ENCODE data around the gene TNRC18.

TNRC18 gene

DNA sequence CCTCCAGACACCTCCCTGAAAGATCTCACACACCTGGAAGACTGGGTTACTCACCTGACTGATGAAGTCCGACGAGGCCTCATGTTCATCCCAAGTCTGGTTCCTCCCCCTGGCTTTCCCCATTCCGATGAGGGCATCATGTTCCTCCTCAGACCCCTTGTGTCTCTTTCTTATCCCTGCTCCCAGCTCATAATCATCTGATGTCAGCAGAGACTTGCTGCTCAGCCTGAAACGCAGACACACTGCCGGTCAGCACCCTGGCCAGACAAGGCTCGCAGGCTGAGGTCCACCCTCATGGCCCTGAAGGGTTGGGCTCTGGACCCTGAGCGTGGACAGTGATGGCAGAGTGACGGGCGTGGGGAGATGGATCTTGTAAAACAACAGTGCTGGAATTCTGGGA is 64.3 kb downstream of the TNRC18 start:
- DNase-seq (ENCODE audit: insufficient read length, low spot score): no peak
- no peak for FAIRE-seq
- TF ChIP-seq PAX5 (IDR thresholded peaks at IDR 0.05; ENCODE audit: insufficient read depth, low read length, severe bottlenecking) (no peak), SPI1 (IDR thresholded peaks at IDR 0.05; ENCODE audit: low read depth, low read length) (no peak), POLR2AphosphoS5 (IDR thresholded peaks at IDR 0.05; ENCODE audit: low read depth, low read length) (no peak), POU2F2 (IDR thresholded peaks at IDR 0.05; ENCODE audit: low read depth, low read length) (no peak), POLR2A (IDR thresholded peaks at IDR 0.05; ENCODE audit: low read depth, low read length) (no peak), TAF1 (IDR thresholded peaks at IDR 0.05; ENCODE audit: low read depth, low read length) (no peak)

- TF ChIP-seq SPI1 (IDR thresholded peaks at IDR 0.05; ENCODE audit: low read depth, low read length) (no peak), PAX5 (IDR thresholded peaks at IDR 0.05; ENCODE audit: insufficient read depth, low read length, severe bottlenecking) (no peak)
- no peak for DNase-seq (ENCODE audit: insufficient read length, low spot score)
- no peak for FAIRE-seq
Measured at GRCh38 chr7:5357951-5358350, 65.7 kb downstream of the TNRC18 start.

DNA sequence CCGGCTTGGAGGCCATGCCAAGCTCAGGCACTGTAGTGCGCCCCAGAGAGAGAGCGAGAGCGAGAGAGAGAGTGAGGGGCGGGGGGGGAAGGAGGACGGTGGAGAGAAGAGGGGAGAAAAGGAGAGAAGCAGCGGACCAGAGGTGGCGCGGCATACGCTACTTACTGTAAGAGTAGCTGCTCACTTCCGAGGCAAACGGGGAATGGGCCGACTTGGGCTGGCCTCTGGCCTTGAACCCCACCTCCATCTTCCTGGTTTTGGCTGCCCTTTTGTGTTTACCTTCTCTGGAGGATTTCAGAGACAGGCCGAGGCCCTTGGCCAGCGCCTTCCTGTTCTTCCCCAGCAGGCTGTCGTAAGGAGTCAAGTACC is 66.9 kb downstream of the TNRC18 start:
- TF ChIP-seq POU2F2 (IDR thresholded peaks at IDR 0.05; ENCODE audit: low read depth, low read length) (no peak), POLR2A (IDR thresholded peaks at IDR 0.05; ENCODE audit: low read depth, low read length) (no peak), PAX5 (IDR thresholded peaks at IDR 0.05; ENCODE audit: insufficient read depth, low read length, severe bottlenecking) (no peak), TAF1 (IDR thresholded peaks at IDR 0.05; ENCODE audit: low read depth, low read length) (no peak), SPI1 (IDR thresholded peaks at IDR 0.05; ENCODE audit: low read depth, low read length) (no peak), POLR2AphosphoS5 (IDR thresholded peaks at IDR 0.05; ENCODE audit: low read depth, low read length) (no peak)
- DNase-seq (ENCODE audit: insufficient read length, low spot score): no peak
- no peak for FAIRE-seq

DNA sequence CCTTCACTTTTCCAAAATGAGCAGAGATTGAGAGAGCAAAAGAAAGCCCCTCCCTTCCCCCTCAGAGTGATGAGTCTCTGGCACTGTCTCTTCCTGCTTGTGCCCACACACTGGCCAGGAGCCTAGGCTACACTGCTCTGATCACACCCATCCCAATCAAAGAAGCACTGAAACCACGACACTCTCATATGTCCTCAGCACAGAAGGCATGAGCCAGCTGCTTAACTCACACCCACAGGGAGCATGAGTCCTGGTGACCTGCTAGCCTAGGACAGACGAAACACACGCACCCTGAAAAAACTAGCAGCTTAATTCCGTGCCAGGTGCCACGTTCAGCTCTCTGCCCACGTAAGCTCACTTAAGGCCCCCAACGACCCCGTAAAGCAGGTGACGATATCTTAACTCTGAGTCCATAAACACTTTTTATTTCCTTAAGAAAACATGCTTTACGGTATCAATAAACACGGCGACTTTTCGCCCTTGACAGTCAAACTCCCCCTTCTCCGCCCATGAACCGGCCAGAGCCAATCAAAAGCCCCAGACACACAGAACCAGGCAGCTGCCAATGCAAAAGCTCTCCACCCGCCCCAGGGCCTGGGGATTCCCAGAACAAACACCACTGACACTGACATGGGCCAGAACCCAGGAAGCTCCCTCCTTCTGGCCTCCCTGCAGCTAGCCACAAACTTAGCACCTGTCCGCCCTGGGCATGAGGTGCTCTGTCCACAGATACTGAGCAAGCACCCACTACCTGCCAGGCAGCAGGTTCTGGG is 69.0 kb downstream of the TNRC18 start:
- no peak for TF ChIP-seq POLR2A (IDR thresholded peaks at IDR 0.05; ENCODE audit: low read depth, low read length)
- TF ChIP-seq SPI1 (IDR thresholded peaks at IDR 0.05; ENCODE audit: low read depth, low read length): no peak
- TF ChIP-seq POU2F2 (IDR thresholded peaks at IDR 0.05; ENCODE audit: low read depth, low read length): no peak
- no peak for TF ChIP-seq PAX5 (IDR thresholded peaks at IDR 0.05; ENCODE audit: insufficient read depth, low read length, severe bottlenecking)
- no peak for TF ChIP-seq POLR2AphosphoS5 (IDR thresholded peaks at IDR 0.05; ENCODE audit: low read depth, low read length)
- TF ChIP-seq TAF1 (IDR thresholded peaks at IDR 0.05; ENCODE audit: low read depth, low read length): no peak
- DNase-seq (ENCODE audit: insufficient read length, low spot score) (no peak), FAIRE-seq (peak; percentile 52)

DNA sequence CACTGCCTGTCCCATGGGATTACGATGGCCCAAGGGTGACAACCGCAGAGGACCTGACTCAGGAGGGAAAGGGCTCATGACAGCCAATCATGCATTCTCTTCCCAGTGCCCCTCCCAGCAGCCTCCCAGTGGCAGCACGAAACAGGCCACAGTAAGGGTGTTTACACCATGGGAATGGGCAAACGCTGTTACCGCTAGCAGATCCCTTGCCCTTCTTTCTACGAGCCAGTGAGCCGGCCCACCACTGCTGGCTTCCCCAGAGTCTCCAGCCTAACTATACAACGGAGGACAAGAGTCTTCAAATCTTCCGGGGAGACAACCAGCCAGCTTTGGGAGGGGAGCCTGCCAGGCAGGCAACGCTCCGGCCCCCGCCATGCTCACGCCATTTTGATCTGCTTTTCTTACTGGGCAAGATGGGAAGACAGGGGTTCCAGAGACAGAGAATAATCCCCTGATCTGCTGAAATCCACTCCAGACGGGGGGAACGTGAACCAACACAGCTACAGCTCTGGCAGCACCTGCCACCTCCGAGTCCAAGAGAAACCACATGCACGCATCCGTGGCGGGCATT is 71.1 kb downstream of the TNRC18 start:
- TF ChIP-seq POLR2A (IDR thresholded peaks at IDR 0.05; ENCODE audit: low read depth, low read length) (no peak), SPI1 (IDR thresholded peaks at IDR 0.05; ENCODE audit: low read depth, low read length) (no peak), POLR2AphosphoS5 (IDR thresholded peaks at IDR 0.05; ENCODE audit: low read depth, low read length) (no peak), TAF1 (IDR thresholded peaks at IDR 0.05; ENCODE audit: low read depth, low read length) (no peak), POU2F2 (IDR thresholded peaks at IDR 0.05; ENCODE audit: low read depth, low read length) (no peak), PAX5 (IDR thresholded peaks at IDR 0.05; ENCODE audit: insufficient read depth, low read length, severe bottlenecking) (no peak)
- no peak for FAIRE-seq
- DNase-seq (ENCODE audit: insufficient read length, low spot score): no peak

DNA sequence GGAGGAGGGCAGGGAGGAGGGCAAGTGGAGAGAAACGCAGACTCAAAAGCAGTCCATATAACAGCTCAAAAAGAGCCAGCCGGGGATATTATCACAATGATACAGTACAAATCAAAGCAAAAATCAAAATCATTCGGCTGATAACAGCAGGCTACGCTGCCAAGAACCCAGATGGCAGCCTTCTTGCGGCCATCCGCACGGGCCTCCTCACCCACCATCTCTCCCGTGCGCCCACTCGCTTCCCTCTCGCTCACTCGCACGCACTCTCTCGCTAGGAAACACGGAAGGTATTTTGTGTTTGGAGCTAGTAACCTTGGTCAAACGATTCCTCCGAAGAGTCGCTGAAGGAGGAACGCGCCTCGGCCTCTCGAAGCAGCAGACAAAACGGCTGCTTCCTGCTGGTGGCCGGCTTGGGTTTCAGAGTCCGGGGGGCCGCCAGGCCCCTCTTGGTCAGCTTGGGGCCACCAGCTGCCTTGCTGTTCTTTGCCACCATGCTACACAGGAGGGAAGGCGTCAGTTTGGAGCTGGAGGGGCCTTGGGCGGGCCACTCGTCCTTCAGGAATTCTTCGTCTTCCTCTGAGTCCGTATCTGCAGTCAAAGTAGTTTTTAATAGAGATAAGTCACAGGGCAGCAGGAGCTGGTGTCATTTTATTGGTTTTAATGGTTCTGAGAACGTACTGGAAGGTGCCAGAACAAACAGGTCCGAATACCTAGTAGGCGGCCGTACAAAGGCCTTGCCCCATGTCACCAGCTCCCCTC is 71.9 kb downstream of the TNRC18 start:
- FAIRE-seq (no peak), DNase-seq (ENCODE audit: insufficient read length, low spot score) (no peak)
- TF ChIP-seq TAF1 (IDR thresholded peaks at IDR 0.05; ENCODE audit: low read depth, low read length): no peak
- TF ChIP-seq POLR2AphosphoS5 (IDR thresholded peaks at IDR 0.05; ENCODE audit: low read depth, low read length): no peak
- no peak for TF ChIP-seq PAX5 (IDR thresholded peaks at IDR 0.05; ENCODE audit: insufficient read depth, low read length, severe bottlenecking)
- no peak for TF ChIP-seq POU2F2 (IDR thresholded peaks at IDR 0.05; ENCODE audit: low read depth, low read length)
- no peak for TF ChIP-seq POLR2A (IDR thresholded peaks at IDR 0.05; ENCODE audit: low read depth, low read length)
- no peak for TF ChIP-seq SPI1 (IDR thresholded peaks at IDR 0.05; ENCODE audit: low read depth, low read length)

DNA sequence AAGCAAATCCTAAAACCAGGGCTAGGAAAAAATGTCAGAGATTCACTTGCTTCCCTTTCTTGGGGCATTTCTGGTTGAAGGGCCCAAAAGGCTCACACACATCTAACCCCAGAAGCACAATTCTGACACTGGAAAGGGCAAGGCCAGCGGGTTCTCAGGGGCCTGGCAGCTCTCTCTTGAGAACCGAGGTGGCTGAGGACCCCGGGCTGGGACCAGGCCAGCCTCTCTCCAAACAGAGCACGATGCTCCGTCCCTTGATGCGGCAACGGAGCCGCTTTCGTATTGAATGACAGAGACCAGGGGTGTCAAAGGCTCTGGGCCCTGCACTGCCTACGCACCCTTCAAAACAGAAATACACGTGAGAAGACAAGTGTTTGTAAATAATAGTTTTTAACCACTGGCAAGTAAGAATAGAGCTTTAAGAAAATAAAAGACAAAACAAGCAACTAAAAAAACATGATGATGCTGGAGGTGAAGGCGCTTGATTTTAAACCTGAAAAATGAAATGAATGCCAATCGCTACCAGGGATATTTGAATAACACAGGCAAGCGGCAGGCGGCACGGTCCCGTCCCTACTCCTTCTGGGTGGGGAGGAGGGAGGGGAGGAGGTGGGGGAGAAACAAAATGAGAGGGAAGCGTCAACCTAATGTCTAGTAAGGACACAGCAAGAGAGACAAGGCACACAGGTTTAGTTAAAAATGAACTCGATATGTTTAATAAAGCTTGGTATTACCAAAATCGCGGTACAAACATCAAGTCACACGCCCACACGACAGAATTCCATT is 72.8 kb downstream of the TNRC18 start:
- no peak for TF ChIP-seq POLR2AphosphoS5 (IDR thresholded peaks at IDR 0.05; ENCODE audit: low read depth, low read length)
- no peak for TF ChIP-seq POU2F2 (IDR thresholded peaks at IDR 0.05; ENCODE audit: low read depth, low read length)
- no peak for TF ChIP-seq POLR2A (IDR thresholded peaks at IDR 0.05; ENCODE audit: low read depth, low read length)
- no peak for TF ChIP-seq PAX5 (IDR thresholded peaks at IDR 0.05; ENCODE audit: insufficient read depth, low read length, severe bottlenecking)
- no peak for TF ChIP-seq SPI1 (IDR thresholded peaks at IDR 0.05; ENCODE audit: low read depth, low read length)
- TF ChIP-seq TAF1 (IDR thresholded peaks at IDR 0.05; ENCODE audit: low read depth, low read length): no peak
- DNase-seq (ENCODE audit: insufficient read length, low spot score): no peak
- no peak for FAIRE-seq

- TF ChIP-seq SPI1 (IDR thresholded peaks at IDR 0.05; ENCODE audit: low read depth, low read length) (no peak), PAX5 (IDR thresholded peaks at IDR 0.05; ENCODE audit: insufficient read depth, low read length, severe bottlenecking) (no peak), POLR2AphosphoS5 (IDR thresholded peaks at IDR 0.05; ENCODE audit: low read depth, low read length) (no peak), POLR2A (IDR thresholded peaks at IDR 0.05; ENCODE audit: low read depth, low read length) (no peak), TAF1 (IDR thresholded peaks at IDR 0.05; ENCODE audit: low read depth, low read length) (no peak), POU2F2 (IDR thresholded peaks at IDR 0.05; ENCODE audit: low read depth, low read length) (no peak)
- FAIRE-seq (no peak), DNase-seq (ENCODE audit: insufficient read length, low spot score) (no peak)
Measured at GRCh38 chr7:5350174-5350463, 73.5 kb downstream of the TNRC18 start.
